Activated naive CD4-positive, alpha-beta T cell treated with anti-CD3 and anti-CD28 coated beads, Interleukin-2, amount 10 ng/mL, durations not matched to agents 7 days and 5 days (primary cell): ENCODE measurements around the gene TEKT5.
"Not testable (repeated sequence)": the region's sequence is repeated elsewhere in the genome, so short reads cannot be mapped to it uniquely, and the experiment has no call there.

ENCODE experiments used
- CTCF ChIA-PET: fragments of 350-600 bp; sonication (Branson Sonifier 250); formaldehyde crosslinking; loops from one replicate; lab custom pipeline; 2021; ENCODE audit warnings: antibody characterized with exemption; lab: Charles Lee
- DNase-seq: peaks from one replicate; pipeline ENCODE4 v3.0.0-alpha.2; 2020
- H3K27ac Mint-ChIP-seq: one replicate; pipeline ENCODE4 v1.8.0; 2021; ENCODE audit warnings: mild to moderate bottlenecking, moderate library complexity, mixed read lengths
- H3K27me3 Mint-ChIP-seq: one replicate; pipeline ENCODE4 v1.8.0; 2021; ENCODE audit warnings: mild to moderate bottlenecking, mixed read lengths
- H3K36me3 Mint-ChIP-seq: one replicate; pipeline ENCODE4 v1.8.0; 2021; ENCODE audit warnings: mixed read lengths
- H3K4me1 Mint-ChIP-seq: one replicate; pipeline ENCODE4 v1.8.0; 2021; ENCODE audit warnings: mixed read lengths
- H3K4me3 Mint-ChIP-seq: one replicate; pipeline ENCODE4 v1.8.0; 2021; ENCODE audit warnings: mild to moderate bottlenecking, moderate library complexity, mixed read lengths
- H3K9me3 Mint-ChIP-seq: one replicate; pipeline ENCODE4 v1.8.0; 2021; ENCODE audit warnings: mixed read lengths

TEKT5 gene

GRCh38 chr16:10661737-10662136, 33.0 kb downstream of the TEKT5 start:
- Mint-ChIP-seq H3K36me3 (no peaks in the 10 kb centered on the region), H3K27me3 (peaks cover 6% of the 10 kb centered on the region), H3K9me3 (no peaks in the 10 kb centered on the region), H3K27ac (no peak overlapping the region), H3K4me3 (no peak overlapping the region), H3K4me1 (no peaks in the 10 kb centered on the region)
- DNase-seq, result no peak
- CTCF ChIA-PET, result no interaction called here

GRCh38 chr16:10660950-10661635, 33.6 kb downstream of the TEKT5 start:
- Mint-ChIP-seq H3K4me3 (no peak overlapping the region), H3K36me3 (no peaks in the 10 kb centered on the region), H3K4me1 (no peaks in the 10 kb centered on the region), H3K27ac (no peak overlapping the region), H3K9me3 (no peaks in the 10 kb centered on the region), H3K27me3 (peaks cover 6% of the 10 kb centered on the region)
- no peak for DNase-seq
- CTCF ChIA-PET, result interaction anchor here (0.7 kb wide), 1 partner anchor 22 kb away, joined by 3 read pairs; no protein-coding TSS in a partner anchor

GRCh38 chr16:10658943-10659342, 35.8 kb downstream of the TEKT5 start:
- Mint-ChIP-seq H3K27ac (no peak overlapping the region), H3K36me3 (no peaks in the 10 kb centered on the region), H3K9me3 (no peaks in the 10 kb centered on the region), H3K27me3 (peaks cover 8% of the 10 kb centered on the region), H3K4me3 (no peak overlapping the region), H3K4me1 (no peaks in the 10 kb centered on the region)
- CTCF ChIA-PET, result no interaction called here
- DNase-seq, result no peak

GRCh38 chr16:10657925-10658324, 36.8 kb downstream of the TEKT5 start:
- CTCF ChIA-PET, result no interaction called here
- no peaks in the 10 kb centered on the region for H3K36me3 Mint-ChIP-seq

GRCh38 chr16:10656618-10657017, 38.1 kb downstream of the TEKT5 start:
- Mint-ChIP-seq H3K4me3 (no peak overlapping the region), H3K27ac (no peak overlapping the region), H3K36me3 (no peaks in the 10 kb centered on the region), H3K4me1 (no peaks in the 10 kb centered on the region), H3K27me3 (peaks cover 8% of the 10 kb centered on the region), H3K9me3 (no peaks in the 10 kb centered on the region)
- no peak for DNase-seq
- CTCF ChIA-PET, result interaction anchor here (0.6 kb wide), 1 partner anchor 269 kb away, joined by 3 read pairs; no protein-coding TSS in a partner anchor

More at GRCh38 chr16:10657925-10658324, 36.8 kb downstream of the TEKT5 start:
- Mint-ChIP-seq H3K4me1 (no peaks in the 10 kb centered on the region), H3K27ac (no peak overlapping the region), H3K27me3 (peaks cover 8% of the 10 kb centered on the region), H3K4me3 (no peak overlapping the region), H3K9me3 (no peaks in the 10 kb centered on the region)
- no peak for DNase-seq

- Mint-ChIP-seq H3K27me3 (peaks cover 3% of the 10 kb centered on the region), H3K27ac (no peak overlapping the region), H3K36me3 (no peaks in the 10 kb centered on the region), H3K4me3 (no peak overlapping the region), H3K9me3 (no peaks in the 10 kb centered on the region), H3K4me1 (no peaks in the 10 kb centered on the region)
- DNase-seq, result no peak
- CTCF ChIA-PET, result no interaction called here
Measured at GRCh38 chr16:10655415-10655977, 39.2 kb downstream of the TEKT5 start.

DNA sequence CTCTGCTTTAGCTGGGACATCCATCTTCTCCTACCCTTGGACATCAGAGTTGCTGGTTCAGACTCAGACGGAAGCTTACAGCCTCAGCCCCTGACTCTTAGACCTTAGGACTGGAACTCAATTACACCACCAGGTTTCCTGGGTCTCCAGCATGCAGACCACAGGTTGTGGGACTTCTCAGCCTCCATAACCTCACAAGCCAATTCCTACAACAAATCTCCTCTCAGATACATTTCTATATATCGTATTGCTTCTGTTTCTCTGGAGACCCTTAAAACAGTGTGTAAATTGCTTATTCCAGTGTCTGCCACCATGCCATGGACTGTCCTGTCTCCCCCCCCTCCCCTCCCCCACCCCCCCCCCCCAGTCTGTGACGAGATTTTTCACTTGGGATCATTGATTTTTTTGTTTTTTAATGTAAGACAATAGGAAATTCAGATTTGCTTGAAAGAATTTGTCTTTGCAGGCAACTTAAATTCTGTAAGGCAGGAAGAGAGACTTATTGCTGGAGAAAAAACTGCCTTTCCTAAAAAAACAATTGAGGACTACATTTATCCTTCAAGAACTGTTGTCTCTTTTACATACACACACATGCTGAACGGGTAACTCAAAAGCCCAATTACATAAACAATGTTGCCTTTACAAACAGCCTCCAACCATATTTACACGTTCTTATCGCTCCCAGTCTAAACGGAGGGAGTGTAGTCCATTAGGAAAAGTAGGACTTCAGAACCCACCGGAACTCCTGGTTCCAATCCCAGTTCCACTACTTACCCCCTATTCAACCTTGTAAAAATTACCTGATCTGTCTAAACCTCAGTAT, 39.9 kb downstream of the TEKT5 start:
- CTCF ChIA-PET, result no interaction called here
- no peak overlapping the region for H3K27ac Mint-ChIP-seq
- H3K36me3 Mint-ChIP-seq, result no peaks in the 10 kb centered on the region
- peaks cover 3% of the 10 kb centered on the region for H3K27me3 Mint-ChIP-seq
- H3K4me3 Mint-ChIP-seq, result no peak overlapping the region
- H3K9me3 Mint-ChIP-seq, result no peaks in the 10 kb centered on the region
- DNase-seq, result no peak
- no peaks in the 10 kb centered on the region for H3K4me1 Mint-ChIP-seq

DNA sequence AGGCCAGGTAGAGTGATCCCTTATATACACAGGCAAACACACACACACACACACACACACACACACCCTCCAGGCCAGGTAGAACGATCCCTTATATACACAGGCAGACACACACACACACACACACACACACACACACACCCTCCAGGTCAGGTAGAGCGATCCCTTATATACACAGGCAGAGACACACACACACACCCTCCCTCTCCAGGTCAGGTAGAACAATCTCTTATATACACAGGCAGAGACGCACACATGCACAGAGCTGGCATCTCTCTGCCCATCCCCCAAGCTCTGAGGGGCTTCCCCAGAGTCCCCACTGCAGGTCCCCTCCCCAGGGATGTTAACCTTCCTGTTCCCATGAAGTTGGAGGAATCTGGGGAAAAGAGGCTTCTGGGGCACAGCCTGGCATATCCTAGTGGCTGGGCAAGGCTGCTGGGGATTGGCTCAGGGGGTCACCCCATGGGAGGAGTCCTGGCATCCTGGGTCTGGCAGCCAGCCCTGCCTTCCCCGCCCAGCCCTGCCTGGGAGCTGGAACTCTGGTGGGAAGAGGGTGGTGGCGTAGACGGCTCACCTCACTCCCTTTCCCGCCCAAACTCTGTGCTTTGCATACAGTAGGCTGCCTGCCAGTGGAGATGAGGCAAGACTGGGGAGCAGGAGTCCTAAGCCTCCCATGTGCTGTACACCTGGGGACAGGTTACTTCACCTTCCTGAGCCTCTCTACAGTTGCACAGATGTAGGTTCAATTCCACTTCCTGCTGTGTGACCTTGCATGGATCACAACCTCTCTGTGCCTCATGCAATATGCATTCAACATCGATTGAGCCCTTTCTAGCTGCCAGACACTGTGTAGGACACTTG, 41.8 kb downstream of the TEKT5 start:
- Mint-ChIP-seq H3K9me3 (no peaks in the 10 kb centered on the region), H3K36me3 (no peaks in the 10 kb centered on the region), H3K4me3 (no peak overlapping the region), H3K27ac (no peak overlapping the region), H3K27me3 (peaks cover 3% of the 10 kb centered on the region), H3K4me1 (no peaks in the 10 kb centered on the region)
- DNase-seq, result no peak
- CTCF ChIA-PET, result no interaction called here

GRCh38 chr16:10649098-10649497, 45.6 kb downstream of the TEKT5 start:
- not testable (repeated sequence) for H3K4me3 Mint-ChIP-seq

DNA sequence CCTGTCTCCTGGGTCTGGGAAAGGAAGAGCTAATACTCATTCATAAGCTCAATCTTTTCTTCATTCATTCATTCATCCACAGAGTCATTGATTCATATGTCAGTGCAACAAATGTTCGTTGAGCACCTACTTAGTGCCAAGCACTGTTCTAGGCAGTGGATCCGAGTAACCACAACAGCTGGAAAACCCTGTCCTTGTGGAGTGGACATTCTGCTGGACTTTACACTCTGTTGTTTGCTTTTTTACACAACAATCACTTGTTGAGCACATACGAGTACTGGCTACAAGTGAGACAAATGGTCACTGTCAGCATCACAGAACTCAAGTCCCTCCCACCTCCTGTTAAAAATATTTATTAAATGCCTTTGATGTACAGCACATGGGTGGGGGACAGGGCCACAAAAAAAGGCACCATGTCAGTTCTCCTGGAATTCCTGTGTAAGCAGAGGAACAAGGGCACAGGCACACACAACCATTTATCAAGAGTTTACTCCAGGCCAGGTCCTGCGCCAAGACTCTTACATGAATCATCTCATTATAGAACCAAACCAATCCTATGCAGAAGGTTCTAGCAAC, 46.9 kb downstream of the TEKT5 start:
- CTCF ChIA-PET, result no interaction called here
- Mint-ChIP-seq H3K27ac (no peak overlapping the region), H3K4me1 (no peaks in the 10 kb centered on the region), H3K9me3 (no peaks in the 10 kb centered on the region), H3K4me3 (no peak overlapping the region), H3K27me3 (no peaks in the 10 kb centered on the region), H3K36me3 (no peaks in the 10 kb centered on the region)
- no peak for DNase-seq

More at GRCh38 chr16:10649098-10649497, 45.6 kb downstream of the TEKT5 start:
- H3K36me3 Mint-ChIP-seq, H3K27ac Mint-ChIP-seq, H3K9me3 Mint-ChIP-seq, H3K4me1 Mint-ChIP-seq, DNase-seq, H3K27me3 Mint-ChIP-seq, CTCF ChIA-PET: not testable (repeated sequence)

DNA sequence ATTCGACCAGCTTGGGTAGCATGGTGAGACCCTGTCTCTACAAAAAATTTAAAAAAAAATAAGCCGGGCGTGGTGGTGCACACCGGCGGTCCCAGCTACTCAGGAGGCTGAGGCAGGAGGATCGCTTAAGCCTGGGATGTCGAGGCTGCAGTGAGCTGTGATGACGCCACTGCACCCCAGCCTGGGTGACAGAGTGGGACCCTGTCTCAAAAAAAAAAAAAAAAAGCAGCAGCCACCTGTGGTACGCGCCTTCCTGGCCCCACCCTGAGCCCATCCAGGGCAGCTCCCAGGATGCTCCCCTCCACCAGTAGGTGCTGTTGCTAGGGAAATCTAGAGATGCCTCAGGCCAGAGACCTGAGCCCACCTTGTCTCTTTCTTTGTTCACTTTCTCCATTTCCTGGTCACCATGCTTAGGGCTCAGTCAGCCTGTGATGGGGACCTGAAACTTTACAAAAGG, 47.4 kb downstream of the TEKT5 start:
- no peaks in the 10 kb centered on the region for H3K9me3 Mint-ChIP-seq
- H3K27ac Mint-ChIP-seq, result no peak overlapping the region
- DNase-seq, result no peak
- CTCF ChIA-PET, result no interaction called here
- no peaks in the 10 kb centered on the region for H3K4me1 Mint-ChIP-seq
- H3K36me3 Mint-ChIP-seq, result no peaks in the 10 kb centered on the region
- no peaks in the 10 kb centered on the region for H3K27me3 Mint-ChIP-seq
- H3K4me3 Mint-ChIP-seq, result no peak overlapping the region

DNA sequence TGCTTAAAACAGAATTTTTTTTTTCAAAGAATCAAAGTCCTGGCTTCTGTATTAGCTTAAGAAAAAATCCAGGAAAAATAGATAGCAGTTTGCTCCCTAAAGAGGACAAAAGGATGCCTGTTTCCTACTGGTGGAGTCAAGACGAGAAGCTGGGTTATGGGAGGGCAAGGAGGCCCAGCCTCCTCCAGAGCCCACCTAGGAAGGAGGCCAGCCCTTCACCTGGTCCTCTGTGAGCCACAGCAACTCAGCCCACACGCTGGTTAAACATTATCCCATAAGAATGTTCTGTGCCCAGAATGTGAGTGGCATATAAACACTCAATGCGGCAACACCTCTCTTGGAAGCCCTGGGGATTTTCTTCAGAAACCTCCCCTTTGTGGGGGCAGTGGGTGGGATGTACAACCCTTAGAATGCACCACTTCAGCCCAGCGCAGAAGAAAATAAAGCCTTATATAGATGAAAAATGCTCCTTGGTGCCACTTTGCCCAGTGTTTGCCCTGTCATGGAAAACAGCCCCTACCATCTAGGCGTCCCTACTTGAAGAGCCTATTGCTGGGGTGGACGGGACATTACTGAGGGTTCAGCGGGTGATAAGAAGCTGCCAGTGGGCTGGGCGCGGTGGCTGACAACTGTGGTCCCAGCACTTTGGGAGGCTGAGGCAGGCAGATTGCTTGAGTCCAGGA, 48.0 kb downstream of the TEKT5 start:
- CTCF ChIA-PET, result no interaction called here
- H3K4me1 Mint-ChIP-seq, result no peaks in the 10 kb centered on the region
- H3K27ac Mint-ChIP-seq, result no peak overlapping the region
- no peaks in the 10 kb centered on the region for H3K36me3 Mint-ChIP-seq
- no peak for DNase-seq
- no peaks in the 10 kb centered on the region for H3K27me3 Mint-ChIP-seq
- no peaks in the 10 kb centered on the region for H3K9me3 Mint-ChIP-seq
- no peak overlapping the region for H3K4me3 Mint-ChIP-seq

GRCh38 chr16:10646228-10646580, 48.5 kb downstream of the TEKT5 start:
- Mint-ChIP-seq H3K9me3 (no peaks in the 10 kb centered on the region), H3K4me1 (no peaks in the 10 kb centered on the region), H3K36me3 (no peaks in the 10 kb centered on the region), H3K27me3 (no peaks in the 10 kb centered on the region), H3K4me3 (no peak overlapping the region), H3K27ac (no peak overlapping the region)
- DNase-seq, result no peak
- CTCF ChIA-PET, result no interaction called here
